Measurements from ENCODE around the gene DPH6.
"Not testable (repeated sequence)": the region's sequence is repeated elsewhere in the genome, so short reads cannot be mapped to it uniquely, and the experiment has no call there.

DPH6 gene

DNA sequence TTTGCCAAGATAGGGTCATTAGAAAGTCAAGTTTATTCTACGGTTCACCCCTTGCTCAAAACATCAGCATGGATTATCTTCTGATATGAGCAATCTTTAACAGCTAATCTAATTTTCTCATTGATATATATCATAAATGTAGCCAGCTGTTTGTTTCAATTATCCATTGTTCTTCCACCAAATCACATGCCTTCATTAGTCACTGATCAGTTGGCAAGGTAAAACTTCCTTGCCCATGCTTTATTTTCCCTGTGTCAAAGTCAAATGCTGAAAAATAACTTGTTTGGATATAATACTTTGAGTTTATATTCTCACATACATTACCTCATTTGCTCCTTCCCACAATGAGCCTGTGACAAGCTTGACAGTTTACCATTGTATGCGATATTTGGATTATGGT lies 60.6 kb downstream of the DPH6 start:
- DNase-seq (ENCODE audit: low read depth, low spot score): no peak

DNA sequence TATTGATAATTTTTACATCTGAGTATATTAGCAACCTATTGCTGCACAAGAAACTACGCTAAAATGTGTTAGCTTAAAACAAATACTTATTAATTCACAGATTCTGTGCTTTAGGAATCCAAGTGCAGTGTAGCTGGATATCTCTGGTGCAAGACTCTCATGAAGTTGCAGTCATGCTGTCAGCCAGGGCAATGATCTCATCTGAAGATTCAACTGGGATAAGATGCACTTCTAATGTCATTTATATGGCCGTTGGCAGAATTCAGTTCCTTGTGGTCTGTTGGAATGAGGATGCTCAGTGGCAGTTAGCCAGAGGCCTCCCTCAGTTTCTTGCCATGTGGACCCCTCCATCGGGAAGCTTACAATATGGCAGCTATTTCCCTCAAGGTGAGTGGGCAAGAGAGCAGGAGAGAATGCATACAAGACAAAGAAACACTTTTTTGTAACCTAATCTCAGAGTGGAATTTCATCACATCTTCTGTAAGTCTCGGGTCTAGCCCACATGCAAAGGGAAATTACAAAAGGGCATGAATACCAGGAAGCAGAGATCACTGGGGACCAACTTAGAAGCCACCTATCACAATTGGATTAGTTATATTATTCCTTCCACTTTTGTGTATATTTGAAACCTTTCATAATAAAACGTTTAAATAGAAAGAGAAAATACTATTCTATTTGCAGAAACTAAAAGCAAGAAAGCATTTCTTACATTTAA lies 61.6 kb downstream of the DPH6 start:
- no peak for DNase-seq (ENCODE audit: low read depth, low spot score)

DNA sequence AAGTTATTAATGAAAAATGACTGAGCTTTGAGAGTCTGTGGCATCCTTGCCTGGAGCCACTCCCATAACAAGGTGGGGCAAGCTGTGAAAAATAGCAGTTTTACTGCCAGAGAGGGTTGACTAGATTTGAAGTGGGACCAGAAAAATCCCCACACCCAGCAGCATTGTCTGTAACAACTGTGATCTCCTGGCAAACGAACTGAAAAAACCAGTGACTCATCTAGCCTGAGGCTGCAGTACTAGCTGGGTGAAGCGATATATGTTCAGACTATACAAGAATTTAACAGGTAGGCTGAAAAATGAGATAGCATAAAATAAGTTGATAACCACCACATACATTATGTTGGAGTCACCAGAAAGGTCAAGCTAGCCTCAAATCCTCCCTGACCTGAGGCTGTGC lies 64.0 kb downstream of the DPH6 start:
- peak; percentile 80 for DNase-seq (ENCODE audit: low read depth, low spot score)

DNA sequence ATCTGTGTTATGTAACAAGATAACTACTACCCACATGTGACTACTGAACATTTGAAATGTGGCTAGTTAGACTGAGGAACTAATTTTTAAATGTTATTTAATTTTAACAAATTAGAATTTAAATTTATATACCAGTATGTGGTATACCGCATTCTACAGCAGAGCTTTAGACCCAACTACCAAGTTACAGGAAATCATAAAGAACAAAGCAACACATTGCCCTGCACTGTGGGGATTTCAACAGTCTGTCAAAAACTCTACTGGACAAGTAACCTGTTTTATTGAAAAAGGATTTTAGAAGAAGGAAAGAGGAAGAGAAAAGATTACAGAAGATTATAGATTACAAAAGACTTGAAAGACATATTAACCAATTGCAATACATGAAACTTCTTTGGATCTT lies 64.9 kb downstream of the DPH6 start:
- DNase-seq (ENCODE audit: low read depth, low spot score): no peak

DNA sequence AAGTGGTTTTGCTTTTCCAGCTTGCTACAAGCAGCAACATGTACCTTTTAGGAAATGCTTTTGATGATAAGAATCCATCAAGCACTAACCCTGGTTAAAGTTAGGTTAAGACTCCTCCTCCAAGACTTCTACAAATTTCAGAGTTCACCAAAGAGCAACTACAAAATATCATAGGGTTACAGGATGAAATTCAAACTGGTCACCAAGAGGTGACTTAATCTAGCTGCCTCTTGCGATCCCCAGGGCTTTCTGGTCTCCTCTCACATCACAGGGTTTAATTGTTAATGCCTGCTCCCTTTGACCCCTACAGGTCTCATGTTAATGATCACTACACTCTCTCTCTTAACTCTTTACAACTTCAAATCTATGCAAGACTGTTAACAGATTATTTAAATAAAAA lies 66.5 kb downstream of the DPH6 start:
- DNase-seq (ENCODE audit: low read depth, low spot score): no peak

DNA sequence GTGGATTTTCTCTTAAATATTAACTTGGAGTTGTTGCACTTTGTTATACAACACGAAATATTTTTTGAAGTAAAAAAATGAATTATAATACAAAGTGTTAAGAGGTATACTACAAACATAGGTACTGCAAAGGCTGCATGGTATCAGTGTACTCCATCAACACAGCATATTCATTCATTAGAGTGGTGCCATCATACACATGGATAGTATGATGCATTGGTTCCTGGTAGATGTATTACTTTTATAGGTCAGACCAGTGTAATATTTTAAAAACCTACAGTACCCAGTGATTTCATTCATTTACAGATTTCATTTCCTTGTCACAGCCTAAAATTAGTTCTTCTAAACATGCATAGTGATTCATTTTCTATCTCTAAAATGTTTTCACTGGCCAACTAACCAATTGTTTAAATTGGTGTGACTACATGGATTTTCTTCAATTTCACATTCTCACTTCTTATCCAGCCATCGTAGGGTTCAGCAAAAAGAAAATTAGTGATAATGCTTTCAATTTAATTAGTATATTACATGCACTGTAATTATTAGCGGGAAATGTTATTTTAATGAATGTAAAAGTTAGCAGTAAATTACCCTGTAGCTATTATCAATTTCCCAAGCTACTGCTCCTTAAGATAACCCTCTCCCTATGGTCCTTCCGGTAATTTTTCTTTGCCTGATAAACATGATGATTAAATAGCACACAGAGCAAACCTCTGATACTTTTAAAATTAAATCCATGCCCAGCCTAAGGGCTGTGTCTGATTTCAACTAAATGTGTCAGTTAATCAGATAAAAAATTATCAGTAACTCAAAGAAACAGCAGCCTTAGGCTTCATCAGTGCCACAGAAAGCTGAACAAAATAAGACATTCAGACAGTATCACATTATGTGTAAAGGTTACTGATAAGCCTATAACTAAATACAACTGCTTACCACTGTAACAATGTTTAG lies 68.4 kb downstream of the DPH6 start:
- no peak for DNase-seq (ENCODE audit: low read depth, low spot score)

DNA sequence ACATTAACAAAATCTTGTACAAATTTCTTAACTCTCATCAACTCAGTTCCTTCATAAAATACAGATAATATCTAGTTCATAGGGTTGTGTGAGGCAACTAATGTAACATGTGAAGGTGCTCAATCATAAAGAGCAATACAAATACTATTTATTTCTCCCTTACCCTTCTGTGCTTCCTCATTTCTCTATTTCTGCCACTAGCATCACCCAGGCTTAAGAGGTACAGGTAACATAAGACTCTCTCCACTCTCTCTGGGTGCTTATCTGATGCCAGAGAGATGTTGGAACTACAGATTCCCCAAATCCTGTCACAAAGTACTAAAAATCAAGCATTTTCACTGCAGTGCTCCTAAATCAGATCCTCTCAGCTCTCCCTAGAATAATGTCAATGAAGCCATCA lies 74.9 kb downstream of the DPH6 start:
- DNase-seq (ENCODE audit: low read depth, low spot score): no peak

DNA sequence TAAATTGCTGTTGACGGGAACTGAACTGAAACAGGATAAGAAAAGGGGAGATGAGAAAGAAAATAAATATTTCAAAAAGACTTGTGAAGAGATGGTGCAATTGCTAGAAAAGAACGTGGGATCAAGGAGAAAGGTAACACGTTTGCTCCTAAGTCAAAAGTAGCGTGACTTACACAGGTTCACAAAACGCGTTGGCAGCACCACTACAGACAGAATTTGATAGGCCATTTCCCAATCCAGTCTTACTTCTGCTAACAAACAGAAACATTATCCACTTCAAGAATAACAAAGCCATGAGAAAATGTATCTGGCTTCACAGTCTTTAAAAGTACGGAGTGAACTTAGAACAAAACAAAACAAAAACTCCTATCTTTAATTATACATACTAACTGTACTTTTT lies 75.5 kb downstream of the DPH6 start:
- no peak for DNase-seq (ENCODE audit: low read depth, low spot score)

DNA sequence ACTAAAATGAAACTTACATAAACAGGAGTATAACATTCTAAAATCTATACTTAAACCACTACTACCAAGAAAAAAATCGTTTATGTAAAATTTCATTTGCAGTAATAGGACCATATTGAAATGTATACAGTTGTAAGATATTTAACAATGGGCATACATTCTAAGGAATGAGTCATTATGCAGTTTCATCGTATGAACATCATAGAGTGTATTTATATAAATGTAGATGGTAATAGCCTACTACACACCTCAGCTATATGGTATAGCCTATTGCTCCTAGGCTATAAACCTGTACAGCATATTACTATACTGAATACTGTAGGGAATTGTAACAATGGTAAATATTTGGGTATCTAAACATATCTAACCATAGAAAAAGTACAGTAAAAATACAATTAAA lies 79.5 kb downstream of the DPH6 start:
- DNase-seq (ENCODE audit: low read depth, low spot score): no peak

DNA sequence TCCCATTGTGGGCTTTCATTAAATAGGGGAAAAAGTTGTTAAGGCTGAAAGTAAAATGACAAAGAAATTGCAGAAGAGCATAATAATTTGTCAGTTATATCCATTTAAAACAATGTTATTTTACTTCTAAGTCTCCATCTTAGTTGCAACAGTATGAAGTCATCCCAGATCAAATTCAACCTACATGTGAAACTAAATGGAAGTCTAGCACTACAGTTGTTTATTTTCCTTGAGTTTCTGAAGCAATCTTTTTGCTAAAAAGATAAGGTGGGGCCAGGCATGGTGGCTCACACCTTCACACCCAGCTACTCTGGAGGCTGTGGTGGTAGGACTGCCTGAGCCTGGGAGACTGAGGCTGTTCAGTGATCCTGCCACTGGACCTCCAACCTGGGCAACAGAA lies 80.2 kb downstream of the DPH6 start:
- no peak for DNase-seq (ENCODE audit: low read depth, low spot score)

DNA sequence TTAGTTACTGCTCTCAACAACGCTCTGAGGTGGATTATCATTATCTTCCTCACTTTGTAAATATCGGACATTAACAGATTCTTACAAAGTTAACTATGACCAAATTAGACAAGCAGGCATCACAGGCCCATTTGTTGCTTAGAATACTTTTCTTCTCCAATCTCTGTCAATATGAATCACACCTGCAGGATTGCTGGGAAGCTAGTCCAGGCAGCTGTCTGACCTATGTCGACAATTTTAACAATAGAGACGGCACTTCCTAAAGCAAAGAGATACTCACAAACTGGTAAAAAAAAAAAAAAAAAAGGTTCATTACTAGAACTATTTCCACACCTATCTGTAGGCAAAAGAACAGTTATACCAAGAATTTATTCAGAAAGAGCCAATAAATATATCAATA lies 85.3 kb downstream of the DPH6 start:
- DNase-seq (ENCODE audit: low read depth, low spot score): no peak

DNA sequence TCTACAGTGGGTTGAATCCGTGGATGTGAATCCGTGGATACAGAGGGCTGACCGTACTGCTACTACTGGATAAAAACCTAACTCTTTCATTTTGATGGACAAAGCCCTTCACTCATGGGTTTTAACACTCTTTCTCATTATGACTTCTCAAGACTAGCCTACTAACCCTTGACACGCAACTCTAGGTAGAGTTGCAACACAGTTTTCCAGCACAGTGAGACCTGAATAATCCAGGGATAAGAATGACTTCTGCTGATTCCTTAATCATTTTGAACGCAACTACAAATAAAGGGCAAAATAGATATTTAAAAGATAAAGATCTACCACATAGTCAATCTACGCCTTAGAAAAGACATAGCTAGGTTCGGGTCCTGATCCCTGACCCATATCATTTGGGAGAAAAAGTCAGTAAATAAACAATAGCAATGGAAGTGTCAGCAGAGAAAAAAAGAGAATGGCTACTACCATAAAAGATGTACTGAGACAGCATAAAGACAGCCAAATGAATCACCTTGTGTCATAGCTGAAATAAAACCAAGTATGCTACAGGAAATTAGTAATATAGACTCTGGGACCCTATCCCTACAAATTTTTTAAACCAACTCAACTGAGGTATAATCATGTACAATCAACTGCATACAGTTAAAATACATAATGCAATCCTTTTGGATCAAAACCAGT lies 87.6 kb downstream of the DPH6 start:
- no peak for DNase-seq (ENCODE audit: low read depth, low spot score)

DNA sequence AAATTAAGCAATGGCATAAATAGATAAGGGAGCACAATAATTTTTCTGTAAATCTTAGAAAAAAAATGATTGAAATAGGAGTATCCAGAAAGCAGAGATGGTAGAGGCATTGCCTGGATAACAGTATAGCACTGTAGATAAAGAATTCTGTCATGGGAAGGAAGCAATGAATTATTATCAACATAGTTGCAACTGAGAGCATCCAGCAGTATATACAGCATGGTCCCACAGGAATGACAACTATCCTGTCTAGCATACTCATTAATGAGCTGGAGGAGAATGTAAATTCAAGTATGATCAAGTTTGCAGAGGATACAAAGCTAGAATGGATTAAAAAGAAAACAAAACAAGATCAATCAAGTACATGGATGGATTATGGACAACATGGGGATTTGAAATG lies 90.8 kb downstream of the DPH6 start:
- peak; percentile 8 for DNase-seq (ENCODE audit: low read depth, low spot score)

DNA sequence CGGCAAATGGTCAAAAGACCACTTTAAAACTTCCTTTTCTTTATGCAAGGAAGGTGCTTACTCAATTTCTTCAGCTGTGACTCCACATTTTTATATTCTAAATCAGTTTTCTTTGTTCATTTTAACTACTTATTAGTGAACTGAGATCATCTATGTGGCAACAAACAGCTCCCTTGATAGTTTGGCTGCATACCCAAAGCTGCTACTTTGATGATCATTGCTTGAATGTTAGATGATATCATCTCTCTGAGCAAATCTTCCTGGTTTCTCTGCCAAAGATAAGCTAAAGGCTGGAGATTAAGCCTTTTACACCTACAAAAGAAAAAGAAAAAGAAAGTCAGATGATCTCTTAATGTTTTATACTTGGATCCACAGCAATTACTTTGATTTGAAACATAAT lies 95.5 kb downstream of the DPH6 start:
- peak; percentile 30 for DNase-seq (ENCODE audit: low read depth, low spot score)

DNA sequence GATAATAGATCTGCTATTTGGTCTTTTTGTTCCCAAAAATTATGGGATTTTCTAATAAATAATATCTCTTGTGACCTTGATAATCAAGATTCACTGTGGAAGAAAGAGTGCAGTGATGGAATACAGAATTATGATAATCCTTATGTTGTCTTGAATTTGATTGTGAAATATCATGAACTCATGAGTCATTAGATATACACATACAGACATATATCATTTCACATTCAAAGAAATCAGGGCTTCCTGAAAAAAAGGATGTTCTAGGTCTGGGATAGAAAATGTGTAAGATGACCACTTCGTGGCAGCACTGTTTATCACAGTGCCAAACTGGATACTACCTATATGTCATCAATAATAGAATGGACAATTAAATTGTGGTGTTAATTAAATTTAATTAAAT lies 97.7 kb downstream of the DPH6 start:
- no peak for DNase-seq (ENCODE audit: low read depth, low spot score)

DNA sequence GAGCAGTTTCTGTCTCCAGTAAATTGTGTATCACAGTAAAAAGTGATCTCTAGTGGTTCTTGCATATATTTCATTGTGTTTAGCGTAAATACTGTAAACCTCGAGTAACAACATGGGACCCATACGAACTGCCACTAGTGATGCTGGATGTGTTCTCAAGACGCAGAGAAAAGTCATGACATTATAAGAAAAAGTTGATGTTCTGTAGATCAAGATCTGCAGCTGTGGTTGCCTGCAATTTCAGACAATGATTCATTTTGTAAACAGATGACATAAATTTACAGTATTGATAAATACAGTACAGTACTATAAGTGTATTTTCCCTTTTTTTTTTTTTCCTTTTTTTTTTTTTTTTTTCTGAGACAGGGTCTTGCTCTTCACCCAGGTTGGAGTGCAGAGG lies 100.1 kb downstream of the DPH6 start:
- no peak for DNase-seq (ENCODE audit: low read depth, low spot score)

DNA sequence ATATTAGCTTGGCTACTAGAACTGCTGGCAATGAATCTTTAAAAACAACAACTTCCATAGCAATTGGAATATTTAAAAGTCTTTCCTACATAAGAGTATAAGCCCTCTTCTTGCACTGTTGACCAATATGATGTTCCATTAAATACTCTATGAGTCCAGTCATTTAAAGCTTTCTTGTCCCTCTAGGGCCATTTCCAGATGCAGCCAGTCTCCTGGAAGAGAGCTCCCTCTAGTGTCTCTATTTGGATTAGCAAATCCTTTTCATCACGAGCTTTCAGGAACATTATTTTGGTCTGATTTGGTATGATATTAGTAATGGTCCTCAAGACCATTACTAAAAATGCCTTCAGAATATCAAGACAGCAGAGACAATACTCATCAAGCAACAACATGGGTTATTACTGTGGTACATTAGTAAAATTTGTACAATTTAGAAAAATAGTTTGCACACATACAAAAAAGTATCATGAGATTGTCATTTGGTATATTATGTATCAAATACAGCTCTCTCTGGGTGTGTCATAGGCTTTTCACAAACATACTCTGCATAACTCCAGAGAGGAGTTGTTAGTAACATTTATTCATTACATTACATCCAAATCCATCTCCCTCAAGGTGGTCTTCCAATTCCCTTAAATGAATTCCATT lies 101.3 kb downstream of the DPH6 start:
- DNase-seq (ENCODE audit: low read depth, low spot score): peak; percentile 72

DNA sequence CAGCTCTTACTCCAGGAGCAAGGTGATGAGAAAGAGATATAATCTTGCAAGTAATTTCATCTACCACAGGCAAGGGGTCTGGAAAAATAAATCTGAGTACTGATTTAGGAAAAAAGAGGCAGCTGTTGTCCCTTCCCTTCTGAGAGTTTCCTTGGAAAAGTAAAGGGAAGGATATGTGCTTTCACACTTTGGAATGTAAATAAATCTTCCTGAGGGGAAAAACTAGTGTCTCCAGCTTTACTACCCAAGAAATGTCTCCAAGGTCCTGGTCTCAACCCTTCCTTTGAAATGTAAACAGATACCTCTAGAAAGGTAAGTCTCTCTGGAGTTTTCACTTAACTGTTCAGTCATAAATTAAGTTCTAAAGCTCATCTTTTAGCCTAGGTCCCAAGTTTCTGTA lies 102.6 kb downstream of the DPH6 start:
- DNase-seq (ENCODE audit: low read depth, low spot score): no peak

DNA sequence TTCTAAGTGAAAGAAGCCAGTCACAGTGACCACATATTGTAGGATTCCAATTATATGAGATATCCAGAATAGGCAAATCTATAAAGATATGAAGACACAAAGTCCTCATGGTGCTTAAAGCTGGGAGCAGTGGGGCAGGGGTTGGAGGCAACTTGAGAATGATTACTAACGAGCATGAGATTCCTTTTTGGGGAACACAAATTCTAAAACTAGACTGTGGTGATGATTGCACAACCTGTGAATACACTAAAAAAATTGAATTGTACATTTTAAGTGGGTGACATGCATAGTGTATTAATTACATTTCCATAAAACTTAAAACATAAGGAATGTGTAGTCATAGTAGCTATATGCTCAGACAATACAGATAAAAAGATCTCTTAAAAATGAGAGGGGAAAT lies 103.2 kb downstream of the DPH6 start:
- no peak for DNase-seq (ENCODE audit: low read depth, low spot score)

DNA sequence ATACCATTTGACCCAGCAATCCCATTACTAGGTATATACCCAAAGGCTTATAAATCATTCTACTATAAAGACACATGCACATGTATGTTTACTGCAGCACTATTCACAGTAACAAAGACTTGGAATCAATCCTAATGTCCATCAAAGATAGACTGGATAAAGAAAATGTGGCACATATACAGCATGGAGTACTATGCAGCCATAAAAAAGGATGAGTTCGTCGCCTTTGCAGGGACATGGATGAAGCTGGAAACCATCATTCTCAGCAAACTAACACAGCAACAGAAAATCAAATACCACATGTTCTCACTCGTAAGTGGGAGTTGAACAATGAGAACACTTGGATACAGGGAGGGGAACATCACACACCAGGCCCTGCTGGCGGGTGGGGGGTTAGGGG lies 104.7 kb downstream of the DPH6 start:
- not testable (repeated sequence) for DNase-seq (ENCODE audit: low read depth, low spot score)

DNA sequence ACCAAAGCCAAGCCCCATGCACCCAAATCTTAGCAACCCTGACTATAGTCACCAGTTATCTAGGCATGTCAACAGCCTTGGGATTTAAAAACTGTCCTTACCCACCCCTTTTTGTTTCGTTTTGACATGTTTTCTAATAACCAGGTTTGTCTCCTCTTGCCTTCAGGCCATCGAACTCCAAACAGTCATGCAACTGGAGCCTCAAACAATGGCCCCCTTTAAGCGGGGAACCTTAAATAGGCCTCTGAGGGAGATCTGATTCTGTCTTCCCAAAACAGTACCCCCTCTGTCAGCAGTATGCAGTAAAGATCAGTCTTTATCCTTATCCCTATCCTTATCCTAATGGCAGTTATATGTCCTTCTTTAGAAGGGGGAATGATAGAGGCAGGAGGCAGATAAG lies 105.7 kb downstream of the DPH6 start:
- DNase-seq (ENCODE audit: low read depth, low spot score): no peak

DNA sequence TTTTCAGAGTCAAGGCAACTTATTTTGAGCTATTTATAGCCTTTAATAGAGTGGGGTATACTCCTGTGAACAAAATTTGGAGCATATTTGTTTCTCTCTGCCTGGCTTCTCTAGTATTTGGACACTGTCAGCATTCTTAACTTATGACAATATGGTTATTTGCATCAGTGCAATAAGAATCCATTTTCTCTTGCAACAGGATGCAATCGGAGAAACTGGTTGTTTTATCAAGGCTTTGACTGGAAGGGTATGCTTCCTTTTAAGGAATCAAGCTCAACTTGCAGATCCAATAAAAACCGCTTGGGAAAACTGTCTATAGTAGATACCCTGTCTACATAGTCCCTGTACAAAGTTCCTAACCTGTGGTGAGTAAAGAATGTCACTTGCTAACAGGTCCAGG lies 106.7 kb downstream of the DPH6 start:
- DNase-seq (ENCODE audit: low read depth, low spot score): peak; percentile 35

All from astrocyte of the hippocampus (primary cell).